HUES48 (cell line): ENCODE data around the gene FBXO31.

Source experiments
- H3K27ac ChIP-seq: one replicate; pipeline ENCODE4 v1.7.0; 2013; ENCODE audit warnings: low read depth, low read length, inconsistent platforms
- H3K27me3 ChIP-seq: 2 replicates; pipeline ENCODE4 v1.6.1; 2013; ENCODE audit warnings: mild to moderate bottlenecking, low read length; ENCODE audit not compliant: control insufficient read depth, insufficient read depth
- H3K36me3 ChIP-seq: 2 replicates; pipeline ENCODE4 v1.6.1; 2013; ENCODE audit warnings: low read length; ENCODE audit not compliant: control insufficient read depth, insufficient read depth
- H3K4me1 ChIP-seq: 2 replicates; pipeline ENCODE4 v1.6.1; 2013; ENCODE audit warnings: mild to moderate bottlenecking, low read length; ENCODE audit not compliant: control insufficient read depth, insufficient read depth
- H3K4me3 ChIP-seq: 2 replicates; pipeline ENCODE4 v1.5.1; 2013; ENCODE audit warnings: mild to moderate bottlenecking, low read depth, low read length
- H3K9ac ChIP-seq: 2 replicates; pipeline ENCODE4 v1.6.1; 2013; ENCODE audit warnings: mild to moderate bottlenecking, low read depth, low read length, moderate library complexity
- H3K9me3 ChIP-seq: 2 replicates; pipeline ENCODE4 v1.6.1; 2013; ENCODE audit warnings: low read length; ENCODE audit not compliant: control insufficient read depth, insufficient read depth

Gene FBXO31

GRCh38 chr16:87303431-87303930, 80.1 kb downstream of the FBXO31 start:
- Histone ChIP-seq H3K27me3 (no peaks in the 10 kb centered on the region), H3K27ac (no peak overlapping the region), H3K36me3 (no peaks in the 10 kb centered on the region), H3K4me1 (peaks cover 5% of the 10 kb centered on the region), H3K9ac (no peak overlapping the region), H3K4me3 (no peak overlapping the region), H3K9me3 (no peaks in the 10 kb centered on the region)

GRCh38 chr16:87298857-87299465, 84.6 kb downstream of the FBXO31 start:
- Histone ChIP-seq H3K36me3 (no peaks in the 10 kb centered on the region), H3K4me1 (no peaks in the 10 kb centered on the region), H3K4me3 (no peak overlapping the region), H3K27me3 (no peaks in the 10 kb centered on the region), H3K9me3 (no peaks in the 10 kb centered on the region), H3K27ac (no peak overlapping the region), H3K9ac (no peak overlapping the region)

DNA sequence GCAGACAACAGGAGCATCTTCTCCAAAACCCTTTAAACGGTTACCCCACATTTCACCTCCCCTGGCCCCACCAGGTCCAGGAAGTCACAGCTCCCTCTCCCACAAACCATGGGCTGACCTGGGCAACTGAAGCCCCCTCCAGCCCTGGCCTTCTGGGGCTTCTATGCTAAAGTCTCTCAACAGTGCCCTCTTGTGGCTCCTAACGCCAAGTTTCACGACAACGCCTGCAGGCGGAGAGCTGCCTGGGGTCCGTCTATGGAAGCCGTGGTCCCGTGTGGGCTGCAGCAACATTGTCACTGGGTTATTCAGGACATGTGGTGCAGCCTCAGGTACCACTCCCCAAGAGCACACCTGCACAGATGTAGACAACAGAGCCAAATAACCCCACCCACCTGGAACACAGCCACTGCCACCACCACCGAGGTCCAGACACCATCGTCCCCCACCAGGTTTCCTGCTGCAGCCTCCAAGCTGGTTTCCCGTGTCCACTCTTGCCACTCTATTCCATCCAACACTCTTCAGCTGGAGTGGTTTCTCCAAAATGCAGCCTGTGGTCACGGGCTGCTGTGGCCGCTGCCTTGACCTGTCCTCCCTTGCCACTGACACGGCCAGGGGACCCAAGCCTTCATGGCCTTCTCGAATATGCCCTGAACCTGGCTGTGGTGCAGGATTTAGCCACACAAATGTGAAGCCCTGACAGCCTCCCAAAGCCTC, 85.5 kb downstream of the FBXO31 start:
- Histone ChIP-seq H3K27ac (no peak overlapping the region), H3K27me3 (no peaks in the 10 kb centered on the region), H3K4me3 (no peak overlapping the region), H3K9me3 (no peaks in the 10 kb centered on the region), H3K9ac (no peak overlapping the region), H3K4me1 (no peaks in the 10 kb centered on the region), H3K36me3 (no peaks in the 10 kb centered on the region)

GRCh38 chr16:87297407-87297806, 86.2 kb downstream of the FBXO31 start:
- Histone ChIP-seq H3K4me3 (no peak overlapping the region), H3K27ac (no peak overlapping the region), H3K9ac (no peak overlapping the region)

DNA sequence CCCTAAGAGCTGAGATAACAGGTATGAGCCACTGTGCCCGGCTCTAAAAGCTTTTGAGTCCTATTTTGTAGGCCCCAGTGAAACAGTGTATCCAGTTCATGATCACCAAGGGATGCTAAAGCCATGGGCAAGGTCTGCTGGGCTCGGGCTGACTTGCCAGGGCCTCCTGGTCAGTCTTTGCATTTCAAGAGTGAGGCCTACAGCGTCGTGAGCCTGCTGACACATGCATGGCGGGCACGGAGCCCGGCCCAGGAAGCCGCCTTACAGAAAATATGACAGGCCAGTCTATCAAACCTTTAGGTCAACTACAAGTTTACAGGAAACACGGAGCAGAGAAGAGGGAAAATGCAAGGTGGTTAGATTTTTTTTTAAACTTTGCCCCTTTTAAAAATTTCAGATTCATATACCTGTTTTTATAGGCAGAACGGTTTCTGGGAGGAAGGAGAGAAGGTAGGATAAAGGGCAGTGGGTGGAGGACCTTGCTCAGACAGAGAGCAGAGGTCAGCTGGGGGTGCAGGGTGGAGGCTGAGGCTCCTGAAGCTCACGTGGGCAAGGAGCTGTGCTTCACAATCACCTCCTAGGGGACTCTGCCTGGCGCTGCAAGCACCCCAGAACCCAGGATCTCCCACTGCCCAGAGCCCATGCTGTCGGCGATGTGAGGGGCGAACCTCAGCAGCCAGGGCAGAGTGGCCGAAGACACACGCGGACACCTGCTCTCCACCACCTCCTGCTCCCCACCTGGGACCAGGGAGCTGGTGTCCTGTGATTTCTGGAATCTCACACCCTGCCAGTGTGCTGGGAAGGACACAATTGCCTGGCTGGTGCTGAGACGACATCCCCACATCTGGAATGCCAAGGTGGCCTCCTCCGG, 87.7 kb downstream of the FBXO31 start:
- Histone ChIP-seq H3K9me3 (0 out of 2 replicates have a peak, but pooled peaks cover 7% of the 10 kb centered on the region), H3K27ac (no peak overlapping the region), H3K4me3 (no peak overlapping the region), H3K27me3 (no peaks in the 10 kb centered on the region), H3K36me3 (no peaks in the 10 kb centered on the region), H3K9ac (no peak overlapping the region), H3K4me1 (no peaks in the 10 kb centered on the region)

More at GRCh38 chr16:87297407-87297806, 86.2 kb downstream of the FBXO31 start:
- no peaks in the 10 kb centered on the region for H3K4me1 ChIP-seq
- no peaks in the 10 kb centered on the region for H3K9me3 ChIP-seq
- no peaks in the 10 kb centered on the region for H3K36me3 ChIP-seq
- no peaks in the 10 kb centered on the region for H3K27me3 ChIP-seq

- no peak overlapping the region for H3K27ac ChIP-seq
- no peak overlapping the region for H3K4me3 ChIP-seq
- H3K27me3 ChIP-seq = no peaks in the 10 kb centered on the region
- H3K9ac ChIP-seq = no peak overlapping the region
- no peaks in the 10 kb centered on the region for H3K36me3 ChIP-seq
- 0 out of 2 replicates have a peak, but pooled peaks cover 7% of the 10 kb centered on the region for H3K9me3 ChIP-seq
- no peaks in the 10 kb centered on the region for H3K4me1 ChIP-seq
Measured at GRCh38 chr16:87295259-87295658, 88.3 kb downstream of the FBXO31 start.

DNA sequence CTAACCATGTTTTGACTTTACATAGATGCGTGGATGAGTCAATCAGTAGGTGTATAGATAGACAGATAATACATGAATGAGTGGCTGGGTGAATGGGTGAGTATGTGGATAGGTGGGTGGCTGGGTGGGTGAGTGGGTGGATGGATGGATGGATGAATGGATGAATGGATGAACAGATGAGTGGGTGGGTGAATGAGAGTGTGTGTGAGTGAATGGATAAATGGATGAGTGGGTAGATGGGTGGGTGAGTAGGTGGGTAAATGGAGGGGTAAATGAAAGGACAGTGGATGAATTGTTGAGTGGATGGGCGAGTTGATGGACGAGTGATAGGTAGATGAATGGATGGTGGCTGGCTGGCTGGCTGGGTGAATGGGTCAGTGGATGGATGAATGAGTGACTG, 89.6 kb downstream of the FBXO31 start:
- Histone ChIP-seq H3K27me3 (no peaks in the 10 kb centered on the region), H3K36me3 (no peaks in the 10 kb centered on the region), H3K9ac (no peak overlapping the region), H3K4me3 (no peak overlapping the region), H3K9me3 (0 out of 2 replicates have a peak, but pooled peaks cover 7% of the 10 kb centered on the region), H3K4me1 (no peaks in the 10 kb centered on the region), H3K27ac (no peak overlapping the region)

DNA sequence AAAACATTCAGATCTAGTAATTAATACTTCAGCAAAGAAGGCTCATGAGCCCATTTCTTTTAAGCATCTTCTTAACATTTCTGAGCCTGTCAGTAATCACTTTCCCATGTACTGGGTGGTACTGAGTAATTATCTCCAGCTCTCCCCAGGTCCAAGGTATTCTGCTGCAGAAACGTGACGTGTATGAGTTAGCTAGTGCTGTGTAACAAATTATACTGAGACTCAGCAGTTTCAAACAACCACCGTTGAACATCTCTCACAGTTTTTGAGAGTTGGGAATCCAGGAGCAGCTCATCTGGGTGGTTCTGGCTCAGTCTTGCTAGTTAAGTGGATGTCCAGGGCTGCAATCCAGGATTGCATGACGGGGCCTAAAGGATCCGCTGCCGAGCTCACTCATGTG, 91.6 kb downstream of the FBXO31 start:
- Histone ChIP-seq H3K4me3 (no peak overlapping the region), H3K9me3 (0 out of 2 replicates have a peak, but pooled peaks cover 7% of the 10 kb centered on the region), H3K4me1 (no peaks in the 10 kb centered on the region), H3K36me3 (no peaks in the 10 kb centered on the region), H3K27me3 (no peaks in the 10 kb centered on the region), H3K9ac (no peak overlapping the region), H3K27ac (no peak overlapping the region)

DNA sequence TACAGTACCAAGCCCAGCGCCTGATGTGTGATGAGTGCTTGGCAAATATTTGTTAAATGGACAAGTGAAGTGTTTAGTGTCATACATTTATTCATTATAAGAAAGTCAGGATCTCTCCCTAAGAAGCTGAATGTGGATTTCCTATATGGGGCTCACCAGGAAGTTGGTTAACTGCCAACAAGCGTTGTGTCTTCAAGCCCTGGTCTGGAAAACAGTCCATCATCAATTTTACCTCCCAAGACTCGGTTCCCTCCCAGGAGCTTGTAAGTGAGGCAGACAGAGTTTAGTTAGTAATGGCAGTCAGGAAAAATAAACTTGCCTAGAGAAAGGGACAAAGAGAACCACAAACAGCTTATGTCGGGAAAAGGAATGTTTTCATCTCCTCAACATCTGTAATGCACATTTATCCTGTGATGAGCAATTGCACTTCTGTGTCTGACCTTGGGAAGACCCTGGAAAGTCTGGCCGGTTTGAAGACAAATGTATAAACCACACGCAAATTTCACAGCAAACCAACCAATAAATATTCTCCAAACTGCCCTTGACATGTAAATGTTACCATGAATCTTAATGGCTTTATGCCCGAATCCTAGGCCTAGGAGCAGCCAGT, 94.7 kb downstream of the FBXO31 start:
- no peaks in the 10 kb centered on the region for H3K36me3 ChIP-seq
- H3K4me1 ChIP-seq = no peaks in the 10 kb centered on the region
- no peaks in the 10 kb centered on the region for H3K27me3 ChIP-seq
- H3K9ac ChIP-seq = no peak overlapping the region
- H3K4me3 ChIP-seq = no peak overlapping the region
- 0 out of 2 replicates have a peak, but pooled peaks cover 7% of the 10 kb centered on the region for H3K9me3 ChIP-seq
- H3K27ac ChIP-seq = no peak overlapping the region

GRCh38 chr16:87286839-87287626, 96.5 kb downstream of the FBXO31 start:
- Histone ChIP-seq H3K27ac (no peak overlapping the region), H3K36me3 (no peaks in the 10 kb centered on the region), H3K4me1 (no peaks in the 10 kb centered on the region), H3K9me3 (0 out of 2 replicates have a peak, but pooled peaks cover 4% of the 10 kb centered on the region), H3K9ac (no peak overlapping the region), H3K4me3 (no peak overlapping the region), H3K27me3 (no peaks in the 10 kb centered on the region)
